NCI-H1092 (cell line): Measurements from ENCODE around the gene FBXW11.

Experiments
- DNase-seq: peaks from one replicate; lab custom pipeline; 2025; lab: John Stamatoyannopoulos, UW

The FBXW11 gene

DNA sequence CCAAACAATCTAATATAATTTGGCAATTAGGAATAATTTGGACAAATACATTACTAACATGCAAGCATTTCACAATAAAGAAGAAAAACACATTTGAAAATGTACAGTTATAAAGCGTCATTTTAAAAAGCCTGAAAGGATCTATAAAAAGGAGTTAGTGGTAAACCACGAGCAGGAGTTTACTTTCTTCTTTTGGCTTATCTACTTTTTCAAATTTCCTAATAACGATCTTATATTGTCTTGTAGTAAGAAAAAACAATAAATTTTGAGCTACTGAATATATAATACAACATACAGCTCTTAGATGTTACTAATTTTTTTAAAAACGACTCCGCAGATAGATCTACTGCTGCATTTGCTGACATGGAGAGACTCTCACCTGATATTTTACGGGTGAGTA lies 141.0 kb downstream of the FBXW11 start:
- DNase-seq, result no peak

DNA sequence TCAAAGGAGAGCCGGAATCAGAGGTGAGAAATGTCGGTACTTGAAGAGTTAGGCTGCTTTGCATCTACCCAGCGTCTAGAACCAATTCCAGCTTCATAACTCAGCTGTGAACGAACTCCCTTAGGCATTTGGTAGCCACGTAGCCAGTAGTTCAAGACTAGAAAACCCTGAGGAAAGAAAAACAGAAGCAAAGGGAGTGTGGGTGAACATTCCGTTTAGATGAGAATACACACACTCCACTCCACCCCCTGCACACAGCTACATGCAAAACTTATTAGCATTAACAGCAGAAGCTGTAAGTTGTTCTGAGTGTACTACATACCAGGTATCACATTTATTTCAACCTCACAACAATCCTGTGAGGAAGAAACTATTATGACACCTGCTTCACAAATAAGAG lies 142.5 kb downstream of the FBXW11 start:
- DNase-seq, result no peak

DNA sequence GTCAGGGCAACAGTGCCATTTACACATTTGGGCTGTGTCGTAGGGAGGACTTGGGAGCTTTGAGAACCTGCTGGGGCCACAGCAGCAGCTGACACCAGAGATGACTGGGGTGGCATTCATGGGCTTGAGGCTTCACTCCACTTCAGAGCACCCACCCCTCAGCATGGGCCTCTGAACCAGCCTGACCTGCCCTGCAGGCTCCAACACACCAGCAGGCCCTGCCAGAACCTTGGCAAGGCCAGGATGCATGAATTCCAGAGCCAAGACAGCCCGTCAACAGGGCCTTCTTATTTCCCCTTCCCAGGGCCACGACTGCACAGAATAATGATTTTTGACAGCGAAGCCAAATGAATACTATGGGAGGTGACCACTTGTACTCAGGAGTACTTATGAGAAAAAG lies 143.8 kb downstream of the FBXW11 start:
- DNase-seq, result no peak

- no peak for DNase-seq
Measured at GRCh38 chr5:171861381-171861780, 145.1 kb downstream of the FBXW11 start.

DNA sequence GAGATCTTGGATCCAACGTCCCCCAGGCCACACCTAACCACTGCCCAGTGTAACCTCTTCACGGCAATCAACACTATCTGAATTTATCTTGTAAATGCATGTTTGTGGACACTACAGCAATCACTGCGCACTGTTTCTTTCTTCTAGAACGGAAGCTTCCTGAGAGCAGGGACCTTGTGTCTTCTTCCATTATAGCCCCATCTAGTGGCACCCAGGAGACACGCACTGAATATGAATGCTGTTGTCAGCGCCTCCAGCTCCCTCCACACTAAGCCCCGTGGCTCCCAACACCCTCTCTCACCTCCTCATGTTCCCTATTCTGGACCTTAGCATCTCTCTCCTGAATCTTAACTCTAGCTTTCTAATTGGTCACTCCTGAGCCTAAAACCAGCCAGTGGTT lies 148.1 kb downstream of the FBXW11 start:
- DNase-seq, result no peak

- no peak for DNase-seq
Measured at GRCh38 chr5:171857489-171857876, 149.0 kb downstream of the FBXW11 start.

DNA sequence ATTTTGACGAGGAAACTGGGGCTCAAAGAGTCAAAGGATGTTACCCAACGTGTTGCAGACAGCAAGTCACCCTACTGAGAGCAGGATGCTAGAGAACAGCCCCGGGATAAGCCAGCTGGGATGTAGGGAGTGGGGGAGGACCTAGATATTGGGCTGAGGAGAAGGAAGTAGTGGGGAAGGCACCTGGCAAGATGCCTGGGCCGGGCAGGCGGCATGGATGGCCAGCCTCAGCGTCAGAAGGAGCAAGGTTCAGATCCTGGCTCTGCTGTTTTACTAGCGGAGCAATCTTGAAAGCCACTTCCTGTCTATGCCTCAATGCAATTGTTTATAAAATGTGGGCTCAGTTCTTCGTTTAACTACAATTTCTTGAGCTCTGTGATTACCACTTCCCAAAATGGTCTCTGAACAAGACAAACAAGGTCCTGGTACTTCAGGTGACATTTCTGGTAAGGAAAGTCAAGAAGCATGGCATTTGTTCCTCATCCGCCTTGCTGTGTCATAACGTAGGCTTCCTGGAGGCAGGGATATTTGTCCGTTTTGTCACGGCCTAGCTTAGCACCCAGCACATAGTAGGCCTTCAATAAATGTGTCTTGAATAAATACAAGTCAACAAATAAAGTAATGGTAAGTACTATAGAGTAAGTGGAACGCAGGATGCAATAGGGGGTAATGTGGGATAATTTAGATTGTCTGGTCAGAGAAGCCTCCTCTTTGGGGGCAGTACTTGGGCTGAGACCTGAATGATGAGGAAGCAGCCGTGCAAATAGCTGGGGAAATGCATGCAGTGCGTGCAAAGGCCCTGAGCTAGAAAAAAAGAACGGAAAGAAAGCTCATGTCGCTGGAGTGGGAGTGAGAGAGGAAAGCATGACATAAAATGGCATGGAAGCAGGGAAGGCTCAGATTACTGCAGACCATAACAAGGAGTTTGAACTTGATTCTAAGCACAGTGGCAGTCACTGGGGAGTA lies 150.4 kb downstream of the FBXW11 start:
- DNase-seq, result no peak

DNA sequence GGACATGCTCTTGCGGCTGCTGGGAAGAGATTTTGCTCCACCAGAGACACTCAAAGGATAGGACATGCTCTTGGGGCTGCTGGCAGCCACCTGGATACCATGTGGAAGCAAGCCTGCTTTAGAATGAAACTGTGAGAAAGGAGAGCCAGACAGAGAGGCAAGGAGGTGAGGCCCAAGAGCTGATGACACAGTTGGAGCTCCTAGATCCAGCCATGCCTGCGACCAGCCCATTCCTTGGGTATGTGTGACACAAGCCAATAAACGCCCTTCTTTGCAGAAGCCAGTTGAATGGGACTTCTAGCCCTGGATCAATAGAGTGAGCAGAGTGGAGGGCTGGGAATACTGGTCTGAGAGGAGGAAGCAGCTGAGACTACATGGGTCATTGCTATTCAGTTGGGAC lies 151.2 kb downstream of the FBXW11 start:
- DNase-seq, result no peak

DNA sequence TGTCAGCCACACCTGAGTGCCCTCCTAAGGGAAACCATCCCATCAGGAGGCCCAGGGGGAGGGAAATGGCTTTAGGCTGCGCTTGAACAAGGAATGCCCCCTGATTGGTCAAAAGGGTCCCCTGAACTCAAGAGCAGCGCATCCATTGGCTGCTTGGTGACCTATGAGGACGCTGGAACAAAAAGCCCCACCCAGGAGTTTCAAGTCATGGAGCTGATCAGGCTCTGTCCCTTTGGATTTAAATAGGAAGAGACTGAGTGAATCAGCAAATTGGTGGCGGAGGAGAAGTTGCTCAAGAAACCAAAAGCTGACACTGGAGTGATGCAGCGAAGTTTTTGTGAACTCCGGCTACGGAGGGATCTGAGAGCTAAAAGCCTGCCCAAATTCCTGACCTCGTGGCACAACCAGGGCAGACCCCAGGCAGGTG lies 154.2 kb downstream of the FBXW11 start:
- no peak for DNase-seq

- no peak for DNase-seq
Measured at GRCh38 chr5:171851251-171851650, 155.2 kb downstream of the FBXW11 start.

DNA sequence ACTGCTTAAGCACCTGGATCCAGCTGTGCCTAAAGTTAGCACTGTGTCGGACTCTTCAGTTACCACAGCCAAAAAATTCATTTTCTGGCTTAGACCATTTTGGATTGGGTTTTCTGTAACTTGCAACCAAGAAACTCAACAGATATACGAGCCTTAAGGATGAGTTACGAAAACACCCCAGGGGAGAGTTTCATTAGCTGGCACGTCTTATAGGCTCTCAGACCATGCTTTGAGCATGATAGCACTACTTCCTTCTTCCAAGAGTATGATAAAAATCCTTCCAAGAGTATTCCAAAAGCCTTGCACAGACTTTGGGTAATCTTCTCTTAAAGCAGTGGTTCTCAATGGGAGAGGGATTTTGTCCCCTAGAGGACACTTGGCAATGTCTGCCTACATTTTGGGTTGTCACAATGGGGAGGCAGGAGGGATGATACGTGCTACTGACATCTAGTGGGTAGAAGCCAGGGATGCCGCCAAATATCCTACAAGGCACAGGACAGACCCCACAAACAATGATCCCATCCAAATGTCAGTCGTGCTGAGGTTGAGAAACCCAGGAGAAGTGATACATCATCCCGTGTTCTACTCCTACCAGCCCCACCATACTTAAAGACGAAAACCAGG lies 156.0 kb downstream of the FBXW11 start:
- no peak for DNase-seq

- no peak for DNase-seq
Measured at GRCh38 chr5:171849585-171850323, 156.7 kb downstream of the FBXW11 start.

GRCh38 chr5:171848911-171849520 lies 157.4 kb downstream of the FBXW11 start:
- no peak for DNase-seq

- no peak for DNase-seq
Measured at GRCh38 chr5:171848486-171848885, 158.0 kb downstream of the FBXW11 start.

DNA sequence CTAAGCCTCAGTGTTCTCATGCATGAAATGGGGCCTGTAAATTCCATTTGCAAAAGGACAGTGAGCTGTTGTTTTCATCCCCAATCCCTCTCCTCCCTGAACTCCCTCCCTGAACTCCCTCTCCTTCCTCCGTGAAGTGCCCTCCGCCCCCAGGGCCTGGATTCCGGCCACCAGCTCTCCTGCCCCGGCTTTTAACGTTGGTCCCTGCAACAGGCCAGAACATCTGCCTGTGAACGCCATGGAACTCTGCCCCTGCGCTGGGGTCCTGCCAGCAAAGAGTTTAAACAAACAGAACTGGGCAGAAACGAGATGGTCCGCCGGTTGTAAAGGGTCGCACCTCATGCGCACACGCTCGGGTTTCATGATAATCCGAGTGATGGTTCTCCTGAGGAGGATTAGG lies 158.4 kb downstream of the FBXW11 start:
- no peak for DNase-seq

DNA sequence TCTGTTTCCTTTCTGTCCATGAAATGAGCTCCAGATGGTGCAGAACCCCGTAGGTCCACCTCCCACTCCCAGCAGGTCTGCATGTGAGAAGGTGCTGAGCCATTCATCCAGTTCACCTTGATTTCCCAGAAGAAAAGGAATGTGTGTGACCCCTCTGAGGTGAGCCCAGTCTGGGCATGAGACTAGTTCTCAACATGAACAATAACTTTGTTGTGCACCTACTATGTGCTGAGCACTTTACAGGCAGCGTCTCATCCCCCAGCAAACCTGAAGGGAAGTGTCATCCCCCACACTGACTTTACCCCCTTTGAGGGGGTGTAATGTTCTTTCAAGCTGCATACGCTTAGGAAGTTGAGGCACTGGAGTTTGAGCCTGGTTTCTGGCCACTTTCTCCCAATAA lies 159.4 kb downstream of the FBXW11 start:
- no peak for DNase-seq

DNA sequence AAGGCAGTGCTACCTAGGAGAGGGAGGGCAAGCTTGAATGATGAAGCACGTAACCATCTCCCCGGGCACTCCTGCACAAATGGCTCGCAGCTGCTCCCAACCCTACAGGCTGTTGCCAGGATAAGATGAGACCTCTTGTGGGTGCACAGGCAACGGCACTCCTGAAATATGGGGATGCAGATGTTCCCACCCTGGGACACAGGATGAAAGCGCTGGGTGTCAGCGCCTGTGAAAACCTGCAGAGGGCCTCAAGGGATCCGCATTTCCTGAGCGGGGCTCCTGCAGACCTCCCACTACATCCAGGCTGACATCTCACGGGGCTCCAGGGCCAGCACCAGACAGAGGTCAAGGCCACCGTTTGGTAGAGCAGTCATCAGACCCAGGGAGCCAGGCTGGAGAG lies 160.1 kb downstream of the FBXW11 start:
- DNase-seq, result no peak

GRCh38 chr5:171845857-171846256 lies 160.6 kb downstream of the FBXW11 start:
- no peak for DNase-seq

GRCh38 chr5:171845040-171845630 lies 161.3 kb downstream of the FBXW11 start:
- DNase-seq, result no peak

- DNase-seq, result no peak
Measured at GRCh38 chr5:171842777-171843328, 163.6 kb downstream of the FBXW11 start.

DNA sequence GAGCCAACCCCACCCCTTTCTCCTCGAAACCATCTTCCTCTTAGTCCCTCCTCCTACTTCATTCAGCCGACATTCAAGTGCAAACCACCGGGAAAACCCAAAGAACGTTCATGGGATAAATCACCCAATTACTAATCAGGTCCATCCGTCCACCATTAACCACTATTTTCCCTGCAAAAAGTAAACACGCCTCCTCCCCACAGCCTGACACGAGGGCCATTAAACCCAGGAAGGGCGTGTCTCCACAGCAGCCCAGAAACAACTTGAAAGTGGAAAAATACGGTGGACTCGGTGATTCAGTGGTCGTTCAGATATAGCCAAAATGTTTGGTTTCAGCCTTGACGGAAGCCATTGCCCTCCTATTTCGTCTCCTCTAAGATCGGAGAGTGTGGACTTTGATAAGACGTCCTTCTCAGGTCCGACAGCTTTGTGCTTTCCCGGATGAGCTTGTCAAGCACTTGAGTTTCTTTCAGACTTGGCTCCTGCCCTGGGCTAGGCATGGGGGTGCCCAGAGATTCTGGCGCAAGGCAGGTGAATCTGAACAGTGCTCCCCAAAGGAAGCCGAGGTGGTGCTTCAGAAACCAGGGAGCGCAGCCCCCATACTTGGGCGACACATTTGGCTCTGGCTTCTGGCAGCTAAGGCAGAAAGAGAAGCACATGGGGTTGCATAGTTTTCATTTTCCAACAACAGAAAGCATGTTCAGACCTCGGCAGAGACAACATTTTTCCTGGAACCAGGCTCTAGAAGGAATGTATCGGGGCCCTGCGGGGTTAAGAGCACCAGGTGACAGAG lies 164.3 kb downstream of the FBXW11 start:
- no peak for DNase-seq
